GM18909 (cell line): ENCODE results near the gene MYO9B.
A peak's percentile ranks its signal among the peaks of the same experiment; 100 is the strongest.

ENCODE experiments used
- ATAC-seq: cut with Tn5 transposase; IDR thresholded peaks from one replicate; pipeline ENCODE4 v1.9.1; 2021; ENCODE audit warnings: mild to moderate bottlenecking; ENCODE audit not compliant: unreplicated experiment, poor library complexity

The MYO9B gene

GRCh38 chr19:17235300-17235970 is 159.9 kb downstream of the MYO9B start:
- peak; percentile 61 for ATAC-seq

GRCh38 chr19:17235971-17236777 is 160.6 kb downstream of the MYO9B start:
- no peak for ATAC-seq

GRCh38 chr19:17236811-17237543 is 161.4 kb downstream of the MYO9B start:
- ATAC-seq = no peak

GRCh38 chr19:17237747-17238706 is 162.4 kb downstream of the MYO9B start:
- no peak for ATAC-seq

GRCh38 chr19:17240062-17240752 is 164.6 kb downstream of the MYO9B start:
- no peak for ATAC-seq

GRCh38 chr19:17240826-17241399 is 165.3 kb downstream of the MYO9B start:
- no peak for ATAC-seq

- no peak for ATAC-seq
Observed at GRCh38 chr19:17242431-17243208, 167.0 kb downstream of the MYO9B start.

- no peak for ATAC-seq
Observed at GRCh38 chr19:17243211-17243829, 167.7 kb downstream of the MYO9B start.

- no peak for ATAC-seq
Observed at GRCh38 chr19:17243830-17244617, 168.4 kb downstream of the MYO9B start.

GRCh38 chr19:17244618-17245534 is 169.3 kb downstream of the MYO9B start:
- peak; percentile 19 for ATAC-seq

GRCh38 chr19:17245535-17245984 is 170.0 kb downstream of the MYO9B start, which contains the start of gene NR2F6:
Gene NR2F6 (minus strand): TSS chr19:17245919. CDS start chr19:17245220, 699 bp downstream.
- ATAC-seq = peak; percentile 18

GRCh38 chr19:17246681-17247425 is 171.3 kb downstream of the MYO9B start:
- ATAC-seq = no peak

GRCh38 chr19:17248011-17248776 is 172.6 kb downstream of the MYO9B start:
- ATAC-seq = no peak

GRCh38 chr19:17249887-17250548 is 174.4 kb downstream of the MYO9B start:
- ATAC-seq = no peak
